HG03025 (cell line): ENCODE results near the gene CX3CR1.
"Not testable (repeated sequence)": the region's sequence is repeated elsewhere in the genome, so short reads cannot be mapped to it uniquely, and the experiment has no call there.

Source experiments
- ATAC-seq: cut with Tn5 transposase; IDR thresholded peaks from one replicate; pipeline ENCODE4 v1.9.1; 2021; ENCODE audit warnings: mild to moderate bottlenecking, moderate library complexity; ENCODE audit not compliant: unreplicated experiment, low FRiP score

Gene CX3CR1

GRCh38 chr3:39228496-39228895, 51.3 kb downstream of the CX3CR1 start:
- ATAC-seq: no peak

- not testable (repeated sequence) for ATAC-seq
These were observed 52.2 kb downstream of the CX3CR1 start for GRCh38 chr3:39227596-39227995.

- ATAC-seq: no peak
These were observed 53.6 kb downstream of the CX3CR1 start for GRCh38 chr3:39226106-39226741.

- ATAC-seq: no peak
These were observed 55.5 kb downstream of the CX3CR1 start for GRCh38 chr3:39224288-39224687.

GRCh38 chr3:39222939-39223338, 56.9 kb downstream of the CX3CR1 start:
- ATAC-seq: no peak

- ATAC-seq: no peak
These were observed 57.4 kb downstream of the CX3CR1 start for GRCh38 chr3:39222462-39222861.

- ATAC-seq: no peak
These were observed 58.7 kb downstream of the CX3CR1 start for GRCh38 chr3:39221141-39221530.

- ATAC-seq: no peak
These were observed 59.3 kb downstream of the CX3CR1 start for GRCh38 chr3:39220407-39221140.

GRCh38 chr3:39219702-39220101, 60.1 kb downstream of the CX3CR1 start:
- no peak for ATAC-seq

- peak; percentile 85 for ATAC-seq
These were observed 63.6 kb downstream of the CX3CR1 start for GRCh38 chr3:39216176-39216790.

GRCh38 chr3:39213613-39214012, 66.2 kb downstream of the CX3CR1 start:
- no peak for ATAC-seq
